SK-N-SH (cell line): Measurements from ENCODE around the gene MORC2. TPM values are rescaled to one million over a fixed set of nuclear protein-coding genes. Genes with fewer than 3 reads are reported as not detected.

Experiments
- CTCF ChIA-PET: fragments of 300-600, 350-600 bp; formaldehyde crosslinking; extraction: SDS; loops from one replicate; lab custom pipeline; 2021; lab: Yijun Ruan, JAX
- POLR2A ChIA-PET: fragments of 350-600 bp; sonication (Branson Sonifier 250); formaldehyde crosslinking; extraction: SDS; loops from one replicate; lab custom pipeline; 2020; ENCODE audit warnings: antibody characterized with exemption, inconsistent platforms; lab: Yijun Ruan, JAX
- DNase-seq: peaks from one replicate; pipeline ENCODE4 v3.0.0; 2012
- H2AFZ ChIP-seq: fragments of 200-600 bp; sonication (generic); 2 replicates; pipeline ENCODE4 v1.8.1; 2016; ENCODE audit warnings: antibody characterized with exemption, mild to moderate bottlenecking, low read depth
- H3F3A ChIP-seq: fragments of 200-600 bp; sonication (generic); replicated peaks from 2 replicates; pipeline ENCODE3; 2016; ENCODE audit warnings: antibody characterized with exemption, mild to moderate bottlenecking; ENCODE audit not compliant: insufficient read depth
- H3K27ac ChIP-seq, 2 experiments: fragments of 200-500 bp in 1 of 2; fragments of 200-600 bp in 1 of 2; sonication (Bioruptor generic) in 1 of 2; sonication (generic), shearing (Covaris generic) in 1 of 2; 2 replicates each; pipeline versions ENCODE4 v1.5.1 to v1.6.1; 2014 to 2016; ENCODE audit warnings: low read depth in 2 of 2, inconsistent platforms in 1 of 2, low read length in 1 of 2, mild to moderate bottlenecking in 1 of 2, mixed read lengths in 1 of 2
- H3K27me3 ChIP-seq: fragments of 200-600 bp; sonication (generic), shearing (Covaris generic); 2 replicates; pipeline ENCODE4 v1.6.1; 2016; ENCODE audit warnings: mixed run types; ENCODE audit not compliant: insufficient read depth
- H3K36me3 ChIP-seq, 2 experiments: fragments of 200-500 bp in 1 of 2; fragments of 200-600 bp in 1 of 2; sonication (Bioruptor generic) in 1 of 2; sonication (generic) in 1 of 2; replicated peaks in 1 of 2; 2 replicates each; pipeline versions ENCODE3 to v1.5.1; 2014 to 2016; ENCODE audit warnings: low read length in 1 of 2, mild to moderate bottlenecking in 1 of 2; ENCODE audit not compliant: insufficient read depth in 2 of 2, control insufficient read depth in 1 of 2
- H3K4me1 ChIP-seq, 2 experiments: fragments of 200-500 bp in 1 of 2; fragments of 200-600 bp in 1 of 2; sonication (Bioruptor generic) in 1 of 2; sonication (generic), shearing (Covaris generic) in 1 of 2; 2 replicates each; pipeline versions ENCODE4 v1.5.1 to v1.6.1; 2014 to 2016; ENCODE audit warnings: low read depth in 1 of 2, low read length in 1 of 2, mixed run types in 1 of 2; ENCODE audit not compliant: insufficient read depth in 2 of 2, control insufficient read depth in 1 of 2
- H3K4me2 ChIP-seq: fragments of 200-600 bp; sonication (generic), shearing (Covaris generic); 2 replicates; pipeline ENCODE4 v1.6.1; 2017; ENCODE audit warnings: mixed run types
- H3K4me3 ChIP-seq, 2 experiments: fragments of 200-500 bp in 1 of 2; fragments of 200-600 bp in 1 of 2; sonication (Bioruptor generic) in 1 of 2; sonication (generic), shearing (Covaris generic) in 1 of 2; 2 replicates each; pipeline versions ENCODE4 v1.5.1 to v1.8.1; 2014 to 2016; ENCODE audit warnings: low read depth in 2 of 2, inconsistent platforms in 1 of 2, low read length in 1 of 2, mild to moderate bottlenecking in 1 of 2, mixed read lengths in 1 of 2, moderate library complexity in 1 of 2
- H3K79me2 ChIP-seq: fragments of 200-600 bp; sonication (generic); 2 replicates; pipeline ENCODE4 v1.8.1; 2017; ENCODE audit warnings: mild to moderate bottlenecking; ENCODE audit not compliant: insufficient read depth
- H3K9ac ChIP-seq: fragments of 200-600 bp; sonication (generic); 2 replicates; pipeline ENCODE4 v1.6.1; 2017; ENCODE audit warnings: mixed run types
- H3K9me2 ChIP-seq: fragments of 200-600 bp; sonication (generic); 2 replicates; pipeline ENCODE4 v1.6.1; 2017; ENCODE audit warnings: mixed run types
- H3K9me3 ChIP-seq: fragments of 200-600 bp; sonication (generic); 2 replicates; pipeline ENCODE4 v1.6.1; 2017; ENCODE audit warnings: mixed run types, mild to moderate bottlenecking, moderate library complexity
- H4K20me1 ChIP-seq: fragments of 200-600 bp; sonication (generic); 2 replicates; pipeline ENCODE4 v1.6.1; 2017; ENCODE audit warnings: mild to moderate bottlenecking, mixed run types; ENCODE audit not compliant: insufficient read depth
- EP300 ChIP-seq, 2 experiments: IDR thresholded peaks; 2 replicates each; pipeline versions ENCODE4 v1.4.0 to v1.6.1; 2012; ENCODE audit warnings: borderline replicate concordance in 1 of 2, low read depth in 1 of 2, low read length in 1 of 2
- FOXJ3 ChIP-seq: sonication (generic); formaldehyde crosslinking; IDR thresholded peaks from 2 replicates; pipeline ENCODE4 v1.5.1; 2020; ENCODE audit warnings: mild to moderate bottlenecking, missing genetic modification reagents
- JUND ChIP-seq: IDR thresholded peaks from 2 replicates; pipeline ENCODE4 v1.4.0; 2012
- MEF2A ChIP-seq: IDR thresholded peaks from 2 replicates; pipeline ENCODE4 v1.4.0; 2012; ENCODE audit warnings: low read depth, borderline replicate concordance
- MXI1 ChIP-seq: IDR thresholded peaks from 2 replicates; pipeline ENCODE4 v1.6.1; 2012; ENCODE audit warnings: mild to moderate bottlenecking, low read depth, low read length, improper control_type of control experiment
- NFIC ChIP-seq: IDR thresholded peaks from 2 replicates; pipeline ENCODE4 v1.4.0; 2012; ENCODE audit warnings: borderline replicate concordance
- NRF1 ChIP-seq: IDR thresholded peaks from 2 replicates; pipeline ENCODE4 v1.6.1; 2012; ENCODE audit warnings: low read depth, mild to moderate bottlenecking, low read length
- POLR2AphosphoS5 ChIP-seq: IDR thresholded peaks from 2 replicates; pipeline ENCODE4 v1.6.1; 2012; ENCODE audit warnings: low read depth, low read length
- RFX5 ChIP-seq: IDR thresholded peaks from 2 replicates; pipeline ENCODE4 v1.6.1; 2012; ENCODE audit warnings: mild to moderate bottlenecking, improper control_type of control experiment, low read length
- SMC3 ChIP-seq: IDR thresholded peaks from 2 replicates; pipeline ENCODE4 v1.6.1; 2012; ENCODE audit warnings: low read depth, low read length, improper control_type of control experiment
- TCF12 ChIP-seq: IDR thresholded peaks from 2 replicates; pipeline ENCODE4 v1.4.0; 2012
- YY1 ChIP-seq: IDR thresholded peaks from 2 replicates; pipeline ENCODE4 v1.4.0; 2012; ENCODE audit warnings: low read depth, mild to moderate bottlenecking
- WGBS: methylation state at CpG from one replicate; pipeline ENCODE4 v1.1.6; 2017; ENCODE audit warnings: low lambda C conversion rate; 5-methylcytosine and 5-hydroxymethylcytosine counted together
- polyA plus RNA-seq, 3 experiments: library from polyadenylated mRNA; depleted of rRNA; stranded (reverse); fragments of >200 nt; gene quantifications; 2 replicates each; pipeline ENCODE4 v1.2.3, GENCODE V29; 2012
- TF ChIP-seq, protein P1 (sequence below): IDR thresholded peaks from 2 replicates; pipeline ENCODE4 v1.4.0; 2012; ENCODE audit warnings: low read depth, borderline replicate concordance
- TF ChIP-seq, protein P2 (sequence below): IDR thresholded peaks from 2 replicates; pipeline ENCODE4 v1.4.0; 2012; ENCODE audit warnings: low read depth, borderline replicate concordance
- TF ChIP-seq, protein P3 (sequence below): fragments of 200-600 bp; sonication (generic); IDR thresholded peaks from 2 replicates; pipeline ENCODE4 v1.6.1; 2017; ENCODE audit warnings: antibody characterized with exemption, mild to moderate bottlenecking, moderate library complexity
- TF ChIP-seq, protein P4 (sequence below): IDR thresholded peaks from 2 replicates; pipeline ENCODE4; 2012
- TF ChIP-seq, protein P5 (sequence below): fragments of 150-350 bp; IDR thresholded peaks from 2 replicates; pipeline ENCODE4 v1.6.1; 2017; ENCODE audit warnings: antibody characterized with exemption, low read length, low read depth, borderline replicate concordance

The MORC2 gene
- polyA plus RNA-seq, 1 of the 3 experiments (the other 2 are of a cell fraction): 8.3 TPM

DNA sequence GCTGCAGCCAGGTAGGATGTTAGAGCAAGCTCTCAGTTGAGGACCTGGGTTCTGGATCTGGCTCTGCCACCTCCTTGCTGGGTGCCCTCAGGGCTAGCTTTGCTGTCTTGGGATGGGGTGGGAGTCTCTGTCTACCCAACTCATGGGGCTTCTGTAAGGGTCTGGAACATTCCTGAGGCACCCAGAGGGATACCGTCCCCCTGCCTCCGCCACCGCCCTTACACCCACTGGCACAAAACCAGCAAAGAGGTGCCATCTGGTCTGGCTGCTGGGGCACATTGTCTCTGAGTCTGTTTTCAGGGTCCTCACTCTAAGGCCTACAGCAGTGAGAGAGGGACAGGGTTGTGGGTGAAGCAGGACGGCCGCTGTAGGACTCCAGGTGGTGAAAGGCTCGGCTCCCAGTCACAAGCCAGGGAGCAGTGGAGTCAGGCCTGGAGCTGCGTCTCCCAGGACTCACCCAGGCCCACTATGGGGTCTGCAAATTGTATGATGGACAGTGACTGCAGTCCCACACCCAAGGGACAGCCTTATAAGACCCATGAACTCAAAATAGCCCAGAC lies 84.9 kb downstream of the MORC2 start:
- ChIA-PET POLR2A (no interaction called here), CTCF (interaction anchor here (1.0 to 1.4 kb wide), 3 partner anchors 19 to 249 kb away, joined by 3 read pairs; no protein-coding TSS in a partner anchor)
- Histone ChIP-seq H3K9me2 (no peaks in the 10 kb centered on the region), H3K27ac (no peak overlapping the region), H3K27me3 (no peaks in the 10 kb centered on the region), H3K4me3 (no peak overlapping the region), H3K36me3 (no peaks in the 10 kb centered on the region), H4K20me1 (no peaks in the 10 kb centered on the region), H2AFZ (no peak overlapping the region), H3K79me2 (no peaks in the 10 kb centered on the region), H3F3A (no peaks in the 10 kb centered on the region), H3K9ac (no peak overlapping the region), H3K9me3 (no peaks in the 10 kb centered on the region), H3K4me1 (peaks cover 0 to 42% of the 10 kb centered on the region in 2 experiments; a peak in 1 of 4 replicates), H3K4me2 (no peak overlapping the region)
- no peak for DNase-seq
- 100% methylated on average over 3 of the region's 7 CpGs for WGBS
- TF ChIP-seq NRF1 (no peak), JUND (no peak), YY1 (no peak), MXI1 (no peak), EP300 (IDR thresholded peaks at IDR 0.05; ENCODE audit: borderline replicate concordance in 1 of 2, low read depth in 1 of 2, low read length in 1 of 2) (no peak), MEF2A (no peak), FOXJ3 (CRISPR knock-in tag) (no peak), RFX5 (no peak), NFIC (no peak), POLR2AphosphoS5 (no peak), SMC3 (no peak), TCF12 (no peak)
- TF ChIP-seq, protein P1, sequence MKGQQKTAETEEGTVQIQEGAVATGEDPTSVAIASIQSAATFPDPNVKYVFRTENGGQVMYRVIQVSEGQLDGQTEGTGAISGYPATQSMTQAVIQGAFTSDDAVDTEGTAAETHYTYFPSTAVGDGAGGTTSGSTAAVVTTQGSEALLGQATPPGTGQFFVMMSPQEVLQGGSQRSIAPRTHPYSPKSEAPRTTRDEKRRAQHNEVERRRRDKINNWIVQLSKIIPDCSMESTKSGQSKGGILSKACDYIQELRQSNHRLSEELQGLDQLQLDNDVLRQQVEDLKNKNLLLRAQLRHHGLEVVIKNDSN: no peak
- TF ChIP-seq, protein P2, sequence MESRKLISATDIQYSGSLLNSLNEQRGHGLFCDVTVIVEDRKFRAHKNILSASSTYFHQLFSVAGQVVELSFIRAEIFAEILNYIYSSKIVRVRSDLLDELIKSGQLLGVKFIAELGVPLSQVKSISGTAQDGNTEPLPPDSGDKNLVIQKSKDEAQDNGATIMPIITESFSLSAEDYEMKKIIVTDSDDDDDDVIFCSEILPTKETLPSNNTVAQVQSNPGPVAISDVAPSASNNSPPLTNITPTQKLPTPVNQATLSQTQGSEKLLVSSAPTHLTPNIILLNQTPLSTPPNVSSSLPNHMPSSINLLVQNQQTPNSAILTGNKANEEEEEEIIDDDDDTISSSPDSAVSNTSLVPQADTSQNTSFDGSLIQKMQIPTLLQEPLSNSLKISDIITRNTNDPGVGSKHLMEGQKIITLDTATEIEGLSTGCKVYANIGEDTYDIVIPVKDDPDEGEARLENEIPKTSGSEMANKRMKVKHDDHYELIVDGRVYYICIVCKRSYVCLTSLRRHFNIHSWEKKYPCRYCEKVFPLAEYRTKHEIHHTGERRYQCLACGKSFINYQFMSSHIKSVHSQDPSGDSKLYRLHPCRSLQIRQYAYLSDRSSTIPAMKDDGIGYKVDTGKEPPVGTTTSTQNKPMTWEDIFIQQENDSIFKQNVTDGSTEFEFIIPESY: no peak
- TF ChIP-seq, protein P3, sequence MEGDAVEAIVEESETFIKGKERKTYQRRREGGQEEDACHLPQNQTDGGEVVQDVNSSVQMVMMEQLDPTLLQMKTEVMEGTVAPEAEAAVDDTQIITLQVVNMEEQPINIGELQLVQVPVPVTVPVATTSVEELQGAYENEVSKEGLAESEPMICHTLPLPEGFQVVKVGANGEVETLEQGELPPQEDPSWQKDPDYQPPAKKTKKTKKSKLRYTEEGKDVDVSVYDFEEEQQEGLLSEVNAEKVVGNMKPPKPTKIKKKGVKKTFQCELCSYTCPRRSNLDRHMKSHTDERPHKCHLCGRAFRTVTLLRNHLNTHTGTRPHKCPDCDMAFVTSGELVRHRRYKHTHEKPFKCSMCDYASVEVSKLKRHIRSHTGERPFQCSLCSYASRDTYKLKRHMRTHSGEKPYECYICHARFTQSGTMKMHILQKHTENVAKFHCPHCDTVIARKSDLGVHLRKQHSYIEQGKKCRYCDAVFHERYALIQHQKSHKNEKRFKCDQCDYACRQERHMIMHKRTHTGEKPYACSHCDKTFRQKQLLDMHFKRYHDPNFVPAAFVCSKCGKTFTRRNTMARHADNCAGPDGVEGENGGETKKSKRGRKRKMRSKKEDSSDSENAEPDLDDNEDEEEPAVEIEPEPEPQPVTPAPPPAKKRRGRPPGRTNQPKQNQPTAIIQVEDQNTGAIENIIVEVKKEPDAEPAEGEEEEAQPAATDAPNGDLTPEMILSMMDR: no peak
- TF ChIP-seq, protein P4, sequence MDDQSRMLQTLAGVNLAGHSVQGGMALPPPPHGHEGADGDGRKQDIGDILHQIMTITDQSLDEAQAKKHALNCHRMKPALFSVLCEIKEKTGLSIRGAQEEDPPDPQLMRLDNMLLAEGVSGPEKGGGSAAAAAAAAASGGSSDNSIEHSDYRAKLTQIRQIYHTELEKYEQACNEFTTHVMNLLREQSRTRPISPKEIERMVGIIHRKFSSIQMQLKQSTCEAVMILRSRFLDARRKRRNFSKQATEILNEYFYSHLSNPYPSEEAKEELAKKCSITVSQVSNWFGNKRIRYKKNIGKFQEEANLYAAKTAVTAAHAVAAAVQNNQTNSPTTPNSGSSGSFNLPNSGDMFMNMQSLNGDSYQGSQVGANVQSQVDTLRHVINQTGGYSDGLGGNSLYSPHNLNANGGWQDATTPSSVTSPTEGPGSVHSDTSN: no peak
- TF ChIP-seq, protein P5, sequence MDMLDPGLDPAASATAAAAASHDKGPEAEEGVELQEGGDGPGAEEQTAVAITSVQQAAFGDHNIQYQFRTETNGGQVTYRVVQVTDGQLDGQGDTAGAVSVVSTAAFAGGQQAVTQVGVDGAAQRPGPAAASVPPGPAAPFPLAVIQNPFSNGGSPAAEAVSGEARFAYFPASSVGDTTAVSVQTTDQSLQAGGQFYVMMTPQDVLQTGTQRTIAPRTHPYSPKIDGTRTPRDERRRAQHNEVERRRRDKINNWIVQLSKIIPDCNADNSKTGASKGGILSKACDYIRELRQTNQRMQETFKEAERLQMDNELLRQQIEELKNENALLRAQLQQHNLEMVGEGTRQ: no peak
